ENCODE results near the gene GPATCH11.

DNA sequence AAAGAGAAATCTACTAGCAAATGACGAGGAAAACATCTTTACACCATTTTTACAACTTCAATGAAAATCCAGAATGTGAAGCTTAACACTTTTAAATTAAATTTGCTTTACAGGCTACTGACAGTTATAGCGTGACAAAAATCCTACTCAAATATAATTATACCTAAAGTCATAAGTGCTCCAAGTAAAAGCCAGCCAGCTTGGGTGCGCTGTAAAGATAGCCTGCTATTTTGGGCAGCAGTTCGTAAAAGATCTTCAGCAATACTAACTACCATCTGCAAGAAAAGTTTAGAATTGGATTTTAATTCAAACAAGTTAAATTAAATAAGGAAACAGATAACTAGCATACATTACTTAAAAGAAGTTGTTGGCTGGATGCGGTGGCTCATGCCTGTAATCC, 22.5 kb upstream of the GPATCH11 start:
- TF ChIP-seq, protein P1, sequence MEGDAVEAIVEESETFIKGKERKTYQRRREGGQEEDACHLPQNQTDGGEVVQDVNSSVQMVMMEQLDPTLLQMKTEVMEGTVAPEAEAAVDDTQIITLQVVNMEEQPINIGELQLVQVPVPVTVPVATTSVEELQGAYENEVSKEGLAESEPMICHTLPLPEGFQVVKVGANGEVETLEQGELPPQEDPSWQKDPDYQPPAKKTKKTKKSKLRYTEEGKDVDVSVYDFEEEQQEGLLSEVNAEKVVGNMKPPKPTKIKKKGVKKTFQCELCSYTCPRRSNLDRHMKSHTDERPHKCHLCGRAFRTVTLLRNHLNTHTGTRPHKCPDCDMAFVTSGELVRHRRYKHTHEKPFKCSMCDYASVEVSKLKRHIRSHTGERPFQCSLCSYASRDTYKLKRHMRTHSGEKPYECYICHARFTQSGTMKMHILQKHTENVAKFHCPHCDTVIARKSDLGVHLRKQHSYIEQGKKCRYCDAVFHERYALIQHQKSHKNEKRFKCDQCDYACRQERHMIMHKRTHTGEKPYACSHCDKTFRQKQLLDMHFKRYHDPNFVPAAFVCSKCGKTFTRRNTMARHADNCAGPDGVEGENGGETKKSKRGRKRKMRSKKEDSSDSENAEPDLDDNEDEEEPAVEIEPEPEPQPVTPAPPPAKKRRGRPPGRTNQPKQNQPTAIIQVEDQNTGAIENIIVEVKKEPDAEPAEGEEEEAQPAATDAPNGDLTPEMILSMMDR (IDR thresholded peaks at IDR 0.05), result no peak
- TF ChIP-seq POLR2AphosphoS5 (IDR thresholded peaks at IDR 0.05), result no peak
- no peak for TF ChIP-seq POLR2A (IDR thresholded peaks at IDR 0.05)
- TF ChIP-seq EP300 (IDR thresholded peaks at IDR 0.05), result no peak

Data from gastroesophageal sphincter (tissue), 3 donors.